Skin of body (tissue), 2 donors: ENCODE results near the gene DCLK3. TPM values are rescaled to one million over a fixed set of nuclear protein-coding genes. Genes with fewer than 3 reads are reported as not detected.

ENCODE experiments used
- DNase-seq: peaks from one replicate; lab custom pipeline; 2025; lab: John Stamatoyannopoulos, UW
- total RNA-seq: library from RNA; depleted of rRNA; stranded (reverse); fragments of >200 nt; gene quantifications from one replicate; pipeline ENCODE4 v1.2.3, GENCODE V29; 2014

DCLK3 gene
- total RNA-seq, 1 donor from 2014 or later = 1.1 TPM

DNA sequence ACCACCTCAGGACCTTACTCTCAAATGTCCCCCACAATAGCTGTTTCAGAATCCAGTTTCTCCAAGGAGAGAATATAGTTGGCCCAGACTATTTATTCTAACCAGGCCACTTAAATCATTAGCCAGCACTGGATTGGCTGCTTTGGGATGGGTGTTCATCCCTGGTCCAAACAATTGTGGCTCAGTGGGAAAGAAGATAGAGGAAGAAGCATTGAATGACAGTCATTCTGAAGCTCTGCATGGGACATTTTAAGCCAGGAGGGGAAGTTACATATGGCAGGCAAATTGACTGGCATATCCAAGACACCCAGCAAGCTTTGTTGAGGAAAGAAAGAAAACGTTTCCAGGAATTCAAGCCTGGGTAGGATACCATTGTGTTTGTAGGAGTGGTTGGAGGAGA is 5.6 kb upstream of the DCLK3 start:
- DNase-seq = no peak

DNA sequence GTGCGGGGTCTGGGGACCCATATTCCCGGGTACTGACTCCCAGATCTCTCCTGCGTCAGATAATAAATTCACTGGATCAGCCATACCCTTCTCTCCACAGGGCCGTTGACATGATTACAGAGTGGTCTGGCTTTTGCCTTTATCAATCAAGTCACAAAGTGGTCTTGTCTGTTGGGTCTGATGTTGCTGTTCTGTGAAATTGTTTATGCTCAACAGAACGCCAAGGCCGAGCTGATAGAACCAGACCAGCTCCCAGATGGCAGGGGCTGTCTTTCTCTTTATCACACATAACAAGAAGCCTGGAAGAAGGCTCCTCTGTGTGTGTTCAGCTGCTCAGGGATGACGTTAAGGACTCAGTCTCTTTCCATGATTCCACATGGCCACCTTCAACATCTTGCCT is 751 bp upstream of the DCLK3 start:
- no peak for DNase-seq

DNA sequence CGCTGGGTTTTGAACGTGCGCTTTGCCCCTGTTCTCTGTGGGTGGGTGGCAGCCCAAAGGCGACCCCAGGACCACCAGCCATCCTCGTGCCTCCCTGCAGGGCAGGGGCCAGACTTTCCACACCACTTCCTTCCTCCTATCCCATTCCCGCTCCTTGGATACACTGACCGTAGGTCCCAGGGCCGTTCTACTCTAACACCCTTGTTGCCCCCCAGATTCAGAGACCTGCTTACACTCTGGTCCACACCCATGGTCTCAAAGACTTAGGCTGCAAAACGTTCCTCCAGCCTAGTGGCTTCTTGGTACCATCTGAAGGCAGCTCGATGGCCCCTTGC is 318 bp upstream of the DCLK3 start:
- no peak for DNase-seq

DNA sequence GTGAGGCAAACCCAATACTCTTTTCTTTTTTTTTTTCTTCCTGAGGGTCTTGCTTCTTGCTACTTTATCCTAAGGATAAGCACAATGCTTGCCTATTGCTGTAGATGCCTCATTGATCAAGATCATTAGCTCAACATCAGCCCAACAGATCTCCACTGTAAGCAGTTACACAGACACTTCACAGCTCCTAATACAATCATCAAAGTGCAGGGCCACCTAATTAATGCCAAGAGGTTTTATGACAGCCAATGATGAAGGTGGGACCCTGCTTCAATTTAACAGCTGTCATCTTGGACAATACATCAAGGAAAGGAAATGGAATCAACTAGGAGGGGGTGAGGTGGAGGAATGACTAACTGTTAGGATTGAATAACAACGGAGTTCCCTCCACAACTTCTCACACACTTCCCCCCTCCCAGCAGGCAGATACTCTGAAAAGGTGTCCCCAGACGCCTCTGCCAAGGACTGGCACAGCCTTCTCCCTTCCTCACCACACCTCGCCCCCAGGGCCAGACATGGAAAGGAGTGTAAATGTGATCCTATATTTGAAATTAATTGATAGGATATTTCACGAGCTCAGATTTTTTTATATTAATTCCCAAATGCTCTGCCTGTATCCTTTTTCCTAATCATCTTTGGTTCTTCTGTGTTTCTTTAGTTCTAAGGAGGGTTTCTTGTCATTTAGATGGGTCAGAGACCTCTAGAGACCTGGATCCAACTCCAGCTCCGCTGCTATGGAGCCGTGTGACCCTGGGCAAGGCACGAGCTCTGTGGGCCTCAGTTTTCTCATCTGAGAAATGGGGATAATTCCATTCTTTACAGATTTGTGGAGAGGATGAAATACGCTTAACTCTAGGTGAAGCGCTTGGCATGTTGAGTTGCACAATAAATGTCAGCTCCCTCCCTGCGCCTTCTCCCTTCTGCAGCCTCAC is 1.2 kb downstream of the DCLK3 start:
- no peak for DNase-seq

DNA sequence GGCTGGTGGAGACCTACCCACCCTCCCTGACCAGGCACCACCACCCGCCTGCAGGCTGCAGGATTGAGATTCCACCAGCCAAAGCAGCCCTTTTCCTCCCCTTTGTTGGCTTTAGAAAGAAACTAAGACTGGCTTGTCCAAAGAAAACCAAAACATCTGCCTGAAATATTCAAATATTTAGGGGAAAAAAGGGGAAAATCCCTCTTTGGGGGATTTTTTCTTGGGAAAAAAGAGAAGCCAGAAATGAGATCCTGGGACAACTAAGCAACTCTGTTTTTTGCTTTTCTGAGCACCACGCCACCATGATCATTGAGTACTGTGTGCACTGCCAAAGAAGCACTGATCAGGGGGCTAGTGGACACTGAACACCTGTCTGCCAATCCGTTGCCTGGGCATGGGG is 2.6 kb downstream of the DCLK3 start:
- DNase-seq = no peak

DNA sequence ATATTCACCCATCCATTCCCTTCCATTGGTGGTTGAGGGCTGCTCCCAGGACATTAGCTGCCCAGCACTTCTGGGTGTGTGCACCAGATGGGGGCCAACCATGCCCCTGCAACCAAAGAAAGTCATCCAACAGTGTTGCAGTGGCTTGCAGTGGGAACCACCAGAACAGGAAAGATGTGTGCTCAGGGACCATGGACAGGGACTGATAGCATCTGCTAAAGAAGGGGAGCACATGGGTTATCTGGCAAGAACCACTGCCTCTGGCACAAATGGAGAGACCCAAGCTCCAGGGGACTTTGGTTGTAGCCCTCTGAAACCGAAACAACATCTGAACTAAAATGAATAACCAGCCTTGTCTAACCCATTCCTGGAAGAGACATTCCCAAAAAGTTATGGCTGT is 8.1 kb downstream of the DCLK3 start:
- no peak for DNase-seq

DNA sequence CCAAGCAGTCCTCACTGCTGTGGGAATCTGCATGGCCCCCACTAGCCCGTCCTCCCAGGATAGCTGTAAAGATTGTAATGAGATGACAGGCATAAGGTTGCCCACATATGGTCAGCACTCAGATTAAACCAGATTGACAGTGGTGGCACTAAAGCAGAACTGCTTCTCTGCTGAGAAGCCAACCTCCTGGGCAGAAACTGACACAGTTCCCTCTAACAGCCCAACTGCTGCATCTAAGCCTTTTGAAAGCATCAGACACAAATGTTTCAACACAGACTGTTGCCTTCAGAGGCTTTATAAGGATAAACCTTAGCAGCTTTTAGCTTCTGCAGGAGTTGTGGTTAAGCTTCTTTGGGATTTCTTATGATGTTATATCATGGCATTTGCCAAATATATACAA is 13.0 kb downstream of the DCLK3 start:
- DNase-seq = no peak

DNA sequence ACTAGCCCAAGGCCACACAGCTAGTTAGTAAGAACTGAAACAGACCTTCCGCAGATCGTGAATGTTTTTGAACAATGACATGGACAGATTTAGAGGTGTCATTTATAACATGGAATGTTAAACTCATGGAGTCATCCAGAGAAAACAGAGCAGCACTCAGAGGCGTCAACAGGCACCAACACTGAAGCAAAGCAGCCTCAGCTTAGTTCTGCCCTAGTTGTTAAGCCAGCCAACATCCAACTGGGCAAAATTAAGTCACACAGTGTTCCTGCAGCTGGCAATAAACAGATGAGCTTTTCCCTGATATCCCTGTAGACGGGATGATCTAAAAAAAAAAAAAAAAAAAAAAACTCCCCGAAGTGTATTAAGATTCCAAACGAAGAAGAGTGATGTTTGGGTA is 13.6 kb downstream of the DCLK3 start:
- DNase-seq = no peak

DNA sequence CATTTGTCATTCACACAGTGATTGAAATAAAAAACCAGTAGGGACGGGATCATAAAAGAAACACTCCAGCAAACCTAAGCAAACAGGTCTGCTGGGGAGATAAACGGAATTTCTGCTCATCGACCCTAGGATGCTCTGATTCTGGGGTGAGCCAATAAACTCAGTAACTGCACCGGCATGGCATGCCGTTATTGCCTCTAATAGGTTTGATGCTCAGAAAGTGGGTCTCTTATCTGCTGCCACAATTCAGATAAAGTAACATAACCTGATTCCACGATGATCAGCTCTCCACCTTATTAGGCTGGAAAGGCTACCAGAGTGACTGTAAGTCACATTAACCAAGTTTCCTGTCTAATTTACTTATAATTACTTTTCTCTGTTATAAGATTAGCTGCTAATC is 19.6 kb downstream of the DCLK3 start:
- no peak for DNase-seq

DNA sequence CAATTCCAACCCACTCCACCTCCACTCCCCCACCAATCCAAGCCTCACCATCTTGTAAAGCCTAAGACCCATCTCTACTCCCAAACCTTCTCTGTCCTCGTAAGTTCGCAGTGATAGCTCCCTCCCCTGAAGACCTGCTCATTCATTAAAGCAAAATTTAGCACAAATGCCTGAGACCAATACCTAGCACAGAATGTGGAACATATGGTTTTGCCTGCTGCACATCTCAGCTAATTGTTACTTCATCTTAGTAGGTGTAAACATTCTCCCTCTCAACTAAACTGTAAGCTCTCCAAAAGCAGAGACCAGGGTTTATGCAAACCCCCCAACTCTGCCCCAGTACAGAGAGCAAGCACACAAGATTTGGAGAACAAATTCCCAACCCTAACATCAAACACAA is 20.5 kb downstream of the DCLK3 start:
- DNase-seq = no peak

DNA sequence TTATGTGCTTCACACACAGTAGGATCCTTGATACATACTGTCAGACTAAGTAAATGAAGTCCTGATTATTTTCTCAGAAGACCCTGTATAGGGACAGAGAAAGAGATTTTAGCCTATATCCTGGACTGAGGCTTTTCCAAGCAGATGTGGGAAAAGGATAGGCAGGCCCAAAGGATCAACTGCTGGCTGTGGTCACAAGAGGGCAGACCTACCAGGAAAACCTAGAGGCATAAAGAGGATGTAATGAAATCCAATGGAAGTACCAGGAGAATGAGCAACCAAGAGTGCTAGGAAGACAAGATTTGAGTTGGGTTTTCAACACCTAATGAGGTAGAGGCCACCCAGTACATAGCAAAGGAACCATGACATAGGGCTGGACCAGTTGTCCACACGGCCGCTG is 23.1 kb downstream of the DCLK3 start:
- no peak for DNase-seq

DNA sequence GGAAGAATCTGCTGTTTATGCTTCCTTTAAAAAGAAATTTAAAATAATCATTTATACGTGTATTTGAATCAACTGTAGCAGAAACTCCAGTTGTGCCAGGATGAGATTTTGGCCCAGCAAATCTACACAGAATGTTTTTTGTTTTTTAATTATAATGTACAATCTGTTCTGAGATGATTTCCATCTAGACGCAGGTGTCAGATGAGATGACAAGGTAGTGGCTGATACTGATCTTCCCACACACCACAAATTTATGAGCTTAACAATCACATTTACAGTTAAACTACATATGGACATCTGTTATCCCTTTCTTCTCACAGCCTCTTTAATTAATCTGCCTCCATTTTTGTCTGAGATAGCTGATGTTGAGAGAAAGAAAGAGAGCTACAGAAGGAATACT is 23.6 kb downstream of the DCLK3 start:
- no peak for DNase-seq

DNA sequence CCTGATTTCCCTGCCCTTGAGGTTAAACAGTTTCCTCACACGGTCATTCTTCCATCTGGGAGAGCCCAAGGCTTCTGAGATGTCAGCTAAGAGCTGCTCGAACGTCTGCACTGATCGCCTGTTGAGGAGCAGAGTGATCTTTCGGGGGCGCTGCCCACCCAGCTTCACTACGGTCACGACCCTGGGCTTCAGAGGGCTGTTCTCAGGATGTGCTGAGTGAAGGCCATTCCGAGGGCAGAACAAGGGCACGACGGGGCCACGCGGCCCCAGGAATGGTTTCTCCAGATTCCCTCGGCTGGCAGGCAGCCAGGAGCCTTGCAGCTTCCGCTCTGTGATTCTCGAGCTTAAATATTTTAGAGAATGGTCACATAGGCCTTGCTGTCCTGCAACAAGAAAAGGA is 25.7 kb downstream of the DCLK3 start:
- DNase-seq = peak; percentile 7

DNA sequence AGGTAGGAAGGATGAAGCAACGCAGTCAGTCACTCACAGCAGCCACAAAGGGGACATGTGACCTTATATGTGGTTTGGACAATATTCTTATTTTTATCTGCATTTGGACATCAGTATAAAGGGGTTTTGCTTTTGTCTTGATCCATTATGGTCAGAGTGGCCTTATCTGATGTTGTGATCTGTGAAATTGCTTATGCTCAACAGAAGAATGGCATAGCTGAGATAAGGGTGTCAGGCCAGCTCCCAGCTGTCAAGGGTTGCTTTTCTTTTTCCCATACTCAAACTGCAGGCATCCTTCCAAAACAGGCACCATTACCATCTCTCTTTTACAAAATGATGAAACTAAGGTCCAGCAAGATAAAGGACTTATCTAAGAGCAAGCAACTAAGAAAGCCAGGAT is 28.1 kb downstream of the DCLK3 start:
- no peak for DNase-seq

DNA sequence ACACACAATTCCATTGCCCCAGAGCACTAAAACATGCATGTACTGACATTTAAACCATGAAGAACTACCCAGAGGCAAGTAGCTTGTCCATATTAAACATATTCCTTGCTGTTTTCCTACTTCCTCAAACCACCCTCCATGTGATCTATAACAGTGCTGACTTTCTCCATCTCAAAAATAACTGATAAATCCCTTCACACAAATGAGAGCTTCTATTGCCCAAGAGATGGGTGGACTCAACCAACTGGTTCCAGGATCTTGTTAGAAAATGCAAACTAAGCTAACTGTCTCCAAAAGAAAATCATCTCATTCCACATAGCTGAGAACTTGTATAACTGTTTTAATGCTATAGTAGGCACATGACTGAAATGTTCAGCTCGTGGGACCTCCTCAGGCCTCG is 29.6 kb downstream of the DCLK3 start:
- DNase-seq = no peak

DNA sequence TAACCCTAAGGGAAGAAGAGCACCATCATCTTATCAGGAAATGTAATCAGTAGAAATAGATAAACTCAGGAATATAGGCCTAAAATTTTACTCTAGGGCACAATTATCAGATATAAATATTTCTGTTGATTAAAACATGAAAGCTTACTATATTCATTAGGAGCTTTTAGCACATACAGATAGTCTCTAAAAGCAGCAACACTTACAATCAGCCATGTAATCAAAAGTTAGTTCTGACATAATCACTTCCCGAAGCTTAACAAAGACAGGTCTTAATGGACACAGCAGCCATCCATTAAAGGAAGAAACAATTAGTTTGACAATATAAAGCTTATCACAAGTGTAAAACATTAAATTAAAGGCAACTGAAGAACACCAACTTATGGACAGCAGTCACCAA is 30.6 kb downstream of the DCLK3 start:
- no peak for DNase-seq

DNA sequence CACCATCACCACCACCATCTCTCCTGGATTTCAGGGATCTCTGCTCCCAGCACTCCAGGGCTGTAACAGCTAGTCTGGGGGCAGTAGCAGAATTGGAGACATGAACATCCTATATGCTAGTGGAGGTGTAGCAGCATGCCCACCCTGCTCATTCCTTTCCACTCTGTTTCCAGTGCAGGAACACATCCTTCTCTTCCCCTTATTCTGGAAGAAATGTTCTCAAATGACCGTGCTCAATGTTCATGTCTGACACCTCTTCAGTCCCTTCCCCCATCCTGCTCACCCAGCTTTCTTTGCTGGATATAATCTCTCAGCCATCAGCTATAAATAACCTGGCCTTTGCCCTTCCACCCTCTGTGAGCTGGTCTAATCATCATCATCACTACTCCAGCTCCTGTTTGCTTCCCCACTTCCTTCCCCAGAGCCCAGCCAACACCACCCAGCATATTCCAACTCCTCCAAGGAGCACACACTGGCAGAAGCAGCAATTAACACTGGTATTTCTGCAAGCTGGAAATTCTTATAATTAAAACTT is 31.1 kb downstream of the DCLK3 start:
- DNase-seq = no peak

DNA sequence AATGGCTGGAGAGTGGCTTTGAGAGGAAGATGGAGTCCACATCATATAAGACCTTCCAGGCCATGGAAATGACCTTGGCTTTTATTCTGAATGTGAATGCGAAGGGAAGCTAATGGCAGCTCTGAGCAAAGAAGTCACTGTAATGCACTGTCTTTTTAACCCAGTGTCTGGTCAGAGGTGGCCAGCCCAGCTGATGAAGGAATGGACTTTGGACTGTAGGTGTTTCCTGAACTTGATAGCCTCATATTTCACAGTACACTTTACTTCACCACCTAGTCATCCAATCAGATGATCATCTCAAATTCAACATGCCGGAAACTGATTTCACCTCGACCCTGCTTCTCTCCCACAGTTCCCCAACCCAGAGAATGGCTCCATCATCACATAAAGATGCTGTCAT is 33.4 kb downstream of the DCLK3 start:
- DNase-seq = no peak

DNA sequence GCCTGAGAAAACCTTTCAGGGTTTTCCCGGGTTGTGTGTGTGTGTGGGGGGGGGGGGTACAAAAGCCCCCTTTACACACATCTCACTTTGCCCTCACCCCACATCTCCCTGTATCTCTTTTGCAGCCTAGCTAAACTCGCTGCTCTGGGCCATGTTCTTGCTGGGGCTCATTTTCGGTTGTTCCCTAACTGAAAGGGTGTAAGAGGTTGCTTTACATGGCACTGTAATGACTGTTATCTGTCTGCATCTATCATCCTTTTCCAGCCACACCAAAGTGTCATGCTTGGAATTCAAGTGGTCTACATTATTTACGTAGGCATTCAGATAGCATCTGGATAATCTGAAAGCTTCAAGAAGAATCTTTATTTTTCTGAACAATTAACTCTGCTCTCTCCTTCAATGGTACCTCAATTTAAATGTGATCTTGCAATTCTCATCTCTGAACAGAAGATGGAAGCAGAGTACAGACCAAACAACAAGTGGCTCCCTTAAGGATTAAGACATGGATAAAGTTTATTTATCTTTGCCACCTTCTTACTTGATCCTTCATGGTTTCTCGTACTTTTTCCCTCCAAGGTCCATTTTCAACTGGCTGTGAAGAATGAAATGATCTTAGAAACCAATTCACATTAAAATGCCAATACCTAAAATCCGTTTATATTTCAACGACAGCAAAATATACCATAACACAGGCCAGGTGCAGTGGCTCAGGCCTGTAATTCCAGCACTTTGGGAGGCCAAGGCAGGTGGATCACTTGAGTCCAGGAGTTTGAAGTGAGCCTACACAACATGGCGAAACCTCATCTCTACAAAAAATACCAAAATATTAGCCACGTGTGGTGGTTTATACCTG is 34.9 kb downstream of the DCLK3 start:
- peak; percentile 32 for DNase-seq

DNA sequence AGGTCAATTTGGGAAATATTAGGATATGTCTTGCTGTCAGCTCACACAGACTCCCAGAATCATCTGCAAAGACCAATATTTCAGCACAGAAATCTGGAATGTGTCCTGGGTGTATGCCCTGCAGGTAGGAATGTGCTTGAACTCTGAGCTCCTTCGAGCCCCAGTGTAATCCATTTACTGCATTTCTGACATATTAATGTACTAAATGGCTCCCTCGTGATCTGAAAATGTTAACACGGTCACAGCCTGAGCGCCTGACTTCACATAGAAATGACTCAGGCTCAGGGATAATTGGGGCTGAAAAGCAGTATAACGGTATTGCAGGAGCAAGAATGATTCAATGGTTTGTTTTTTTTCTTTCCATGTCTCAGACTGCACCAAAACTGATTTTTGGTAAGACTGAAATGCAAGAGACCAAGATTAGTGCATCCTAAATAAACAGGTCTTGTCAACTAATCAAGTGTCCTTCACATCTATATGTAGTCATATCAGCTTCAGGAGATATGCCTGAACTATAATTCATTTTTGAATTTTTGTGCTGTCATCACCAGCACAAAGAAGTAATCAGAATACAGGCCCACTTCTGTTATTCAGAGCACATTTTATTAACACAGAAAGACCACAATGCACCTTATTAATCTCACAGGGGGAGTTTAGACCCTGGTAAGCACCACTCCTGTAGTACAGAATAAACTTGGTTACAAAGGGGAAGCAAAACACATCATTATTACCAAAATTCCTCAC is 49.8 kb downstream of the DCLK3 start:
- DNase-seq = no peak

DNA sequence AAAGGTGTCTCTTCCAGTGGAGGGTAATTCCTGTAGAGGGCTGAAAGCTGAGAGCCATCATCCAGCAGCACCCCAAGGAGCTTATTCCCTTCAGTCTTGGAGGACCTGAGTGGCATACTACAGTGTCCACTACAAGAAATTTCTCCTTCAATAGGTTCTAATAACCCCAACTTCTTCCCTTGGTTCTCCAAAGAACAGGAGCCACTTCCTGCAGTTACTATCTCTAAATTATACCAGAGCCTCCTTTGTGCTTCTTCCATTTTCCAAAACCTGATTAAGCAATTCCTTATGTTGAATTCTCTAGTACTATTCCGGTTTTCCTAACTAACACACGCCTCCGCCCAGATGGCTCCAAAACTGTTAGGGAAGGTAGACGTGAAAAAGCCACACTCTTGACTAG is 50.4 kb downstream of the DCLK3 start:
- no peak for DNase-seq

DNA sequence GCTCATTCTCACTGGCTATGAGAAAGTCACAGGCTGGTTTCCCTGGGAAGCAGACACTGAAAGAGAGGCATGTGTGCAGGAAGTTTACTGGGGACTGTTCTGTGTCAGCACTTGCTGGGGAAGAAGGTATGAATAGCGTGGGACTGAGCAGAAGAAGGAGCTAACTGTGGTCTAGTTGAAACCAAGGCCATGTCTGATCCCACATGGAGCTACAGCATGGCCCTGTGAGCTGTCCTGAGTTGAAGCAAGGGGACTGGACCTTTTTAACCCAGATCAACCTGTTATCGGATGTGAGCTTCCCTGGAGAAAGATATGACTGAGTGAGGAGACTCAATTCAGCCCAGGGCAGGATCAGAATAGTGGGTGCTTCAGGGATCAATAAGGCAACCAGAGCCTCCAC is 53.7 kb downstream of the DCLK3 start:
- no peak for DNase-seq
